Left ventricle myocardium inferior (tissue), 1 donor: Measurements from ENCODE around the gene SLC2A8. TPM values are rescaled to one million over a fixed set of nuclear protein-coding genes. Genes with fewer than 3 reads are reported as not detected.

Source experiments
- DNase-seq: peaks from one replicate; pipeline ENCODE4 v3.0.0-alpha.2; 2020
- H3K27ac ChIP-seq: fragments of 200-600 bp; replicated peaks from 2 replicates; pipeline ENCODE4 v1.8.0; 2021
- H3K27me3 ChIP-seq: fragments of 200-600 bp; 2 replicates; pipeline ENCODE4 v1.8.0; 2021; ENCODE audit warnings: low read depth
- H3K36me3 ChIP-seq: fragments of 200-600 bp; 2 replicates; pipeline ENCODE4 v1.8.0; 2021
- H3K4me1 ChIP-seq: fragments of 200-600 bp; 2 replicates; pipeline ENCODE4 v1.8.0; 2021
- H3K4me3 ChIP-seq: fragments of 200-600 bp; 2 replicates; pipeline ENCODE4 v1.8.0; 2021; ENCODE audit warnings: mild to moderate bottlenecking, moderate library complexity
- H3K9me3 ChIP-seq: fragments of 200-600 bp; replicated peaks from 2 replicates; pipeline ENCODE4 v1.8.0; 2021
- CTCF ChIP-seq: fragments of 200-600 bp; IDR thresholded peaks from 2 replicates; pipeline ENCODE4 v1.8.0; 2021; ENCODE audit warnings: antibody characterized with exemption, mild to moderate bottlenecking, borderline replicate concordance
- intact Hi-C: fragments of 100-400 bp; cut with micrococcal nuclease; formaldehyde crosslinking; loops from one replicate; pipeline ENCODE4 v1.11.0; 2022
- total RNA-seq: library from RNA; stranded (reverse); fragmentation: NEBNext Ultra II Directional; extraction: Animal tissue kit (Norgen Biotek cat#: 25700); gene quantifications from one replicate; pipeline ENCODE4 v1.2.1, GENCODE V29; 2021
- donor health status: DM: no; HTN: yes; CAD: no; lungs with severe emphysema.

SLC2A8 gene
- total RNA-seq, 1 donor from 2014 or later, result 16.1 TPM

- H3K4me1 ChIP-seq, result peaks cover 19% of the 10 kb centered on the region
Measured at GRCh38 chr9:127411122-127411521, 14.2 kb downstream of the SLC2A8 start.

GRCh38 chr9:127415141-127415540, 18.2 kb downstream of the SLC2A8 start:
- Histone ChIP-seq H3K4me1 (no peaks in the 10 kb centered on the region), H3K9me3 (no peaks in the 10 kb centered on the region), H3K36me3 (no peaks in the 10 kb centered on the region), H3K27me3 (no peaks in the 10 kb centered on the region), H3K27ac (no peak overlapping the region), H3K4me3 (no peak overlapping the region)
- no peak for TF ChIP-seq CTCF
- intact Hi-C loops, result no loop called here
- DNase-seq, result no peak

More at GRCh38 chr9:127411122-127411521, 14.2 kb downstream of the SLC2A8 start:
- Histone ChIP-seq H3K9me3 (no peaks in the 10 kb centered on the region), H3K36me3 (peaks cover 6% of the 10 kb centered on the region), H3K27me3 (no peaks in the 10 kb centered on the region), H3K27ac (peak overlapping the region; percentile 34), H3K4me3 (no peak overlapping the region)
- no peak for TF ChIP-seq CTCF
- no peak for DNase-seq
- intact Hi-C loops, result no loop called here

- no peak for TF ChIP-seq CTCF
- no peak overlapping the region for H3K27ac ChIP-seq
- intact Hi-C loops, result no loop called here
Measured at GRCh38 chr9:127415657-127416056, 18.7 kb downstream of the SLC2A8 start.

GRCh38 chr9:127417131-127418036, 20.4 kb downstream of the SLC2A8 start:
- no peaks in the 10 kb centered on the region for H3K27me3 ChIP-seq
- H3K9me3 ChIP-seq, result no peaks in the 10 kb centered on the region
- no peak overlapping the region for H3K4me3 ChIP-seq
- no peak overlapping the region for H3K27ac ChIP-seq
- no peaks in the 10 kb centered on the region for H3K36me3 ChIP-seq
- intact Hi-C loops, result no loop called here
- no peak for DNase-seq
- TF ChIP-seq CTCF, result no peak
- peaks cover 9% of the 10 kb centered on the region for H3K4me1 ChIP-seq

More at GRCh38 chr9:127415657-127416056, 18.7 kb downstream of the SLC2A8 start:
- no peaks in the 10 kb centered on the region for H3K36me3 ChIP-seq
- no peaks in the 10 kb centered on the region for H3K27me3 ChIP-seq
- no peak for DNase-seq
- no peaks in the 10 kb centered on the region for H3K9me3 ChIP-seq
- H3K4me1 ChIP-seq, result no peaks in the 10 kb centered on the region
- H3K4me3 ChIP-seq, result no peak overlapping the region

GRCh38 chr9:127418037-127418471, 21.1 kb downstream of the SLC2A8 start:
- Histone ChIP-seq H3K27ac (no peak overlapping the region), H3K4me1 (peaks cover 16% of the 10 kb centered on the region), H3K4me3 (no peak overlapping the region), H3K36me3 (no peaks in the 10 kb centered on the region), H3K27me3 (no peaks in the 10 kb centered on the region), H3K9me3 (no peaks in the 10 kb centered on the region)
- TF ChIP-seq CTCF, result peak; percentile 39
- no peak for DNase-seq
- intact Hi-C loops, result no loop called here
